Suprapubic skin (tissue), 4 donors: ENCODE measurements around the gene CELSR1. TPM values are rescaled to one million over a fixed set of nuclear protein-coding genes. Genes with fewer than 3 reads are reported as not detected.

Source experiments
- DNase-seq, 2 donors: peaks; one replicate each; pipeline ENCODE4 v3.0.0-alpha.2; 2019; ENCODE audit warnings: low spot score in 2 of 2
- H3K27ac ChIP-seq: fragments of 200-600 bp; sonication (generic); one replicate; pipeline ENCODE4 v1.5.1; 2019
- H3K27me3 ChIP-seq: fragments of 200-600 bp; sonication (generic); one replicate; pipeline ENCODE4 v1.5.1; 2019
- H3K36me3 ChIP-seq: fragments of 200-600 bp; sonication (generic); one replicate; pipeline ENCODE4 v1.5.1; 2019
- H3K4me1 ChIP-seq: fragments of 200-600 bp; sonication (generic); one replicate; pipeline ENCODE4 v1.5.1; 2019
- H3K4me3 ChIP-seq: fragments of 200-600 bp; sonication (generic); one replicate; pipeline ENCODE4 v1.5.1; 2019; ENCODE audit warnings: mild to moderate bottlenecking
- H3K9me3 ChIP-seq: fragments of 200-600 bp; sonication (generic); one replicate; pipeline ENCODE4 v1.5.1; 2019
- EP300 ChIP-seq: sonication (generic); formaldehyde crosslinking; IDR thresholded peaks from one replicate; pipeline ENCODE4 v1.6.1; 2017; ENCODE audit warnings: antibody characterized with exemption
- POLR2A ChIP-seq, 2 donors: fragments of 450-650 bp; IDR thresholded peaks; one replicate each; pipeline ENCODE4 v1.6.1; 2017; ENCODE audit warnings: antibody characterized with exemption in 2 of 2, mild to moderate bottlenecking in 2 of 2, moderate library complexity in 2 of 2
- POLR2AphosphoS5 ChIP-seq, 3 donors: sonication (generic); formaldehyde crosslinking; IDR thresholded peaks; one replicate each; pipeline ENCODE4 v1.6.1; 2017; ENCODE audit warnings: antibody characterized with exemption in 3 of 3
- WGBS: methylation state at CpG from one replicate; pipeline ENCODE4 v1.1.5; 2018; 5-methylcytosine and 5-hydroxymethylcytosine counted together
- total RNA-seq, 4 donors: library from RNA; depleted of rRNA; stranded (reverse); fragments of >200 nt; gene quantifications; one replicate each; pipeline ENCODE4 v1.1.0, GENCODE V29; 2016
- TF ChIP-seq, protein P1 (sequence below), 2 donors: fragments of 200-600 bp in 1 of 2; fragments of 450-650 bp in 1 of 2; sonication (generic) in 1 of 2; IDR thresholded peaks; one replicate each; pipeline ENCODE4 v1.5.1; 2016 to 2019; ENCODE audit warnings: antibody characterized with exemption in 2 of 2, mild to moderate bottlenecking in 1 of 2, moderate library complexity in 1 of 2

Gene CELSR1
- total RNA-seq, 4 donors from 2014 or later: 75.6 to 102 (median 77.5) TPM

DNA sequence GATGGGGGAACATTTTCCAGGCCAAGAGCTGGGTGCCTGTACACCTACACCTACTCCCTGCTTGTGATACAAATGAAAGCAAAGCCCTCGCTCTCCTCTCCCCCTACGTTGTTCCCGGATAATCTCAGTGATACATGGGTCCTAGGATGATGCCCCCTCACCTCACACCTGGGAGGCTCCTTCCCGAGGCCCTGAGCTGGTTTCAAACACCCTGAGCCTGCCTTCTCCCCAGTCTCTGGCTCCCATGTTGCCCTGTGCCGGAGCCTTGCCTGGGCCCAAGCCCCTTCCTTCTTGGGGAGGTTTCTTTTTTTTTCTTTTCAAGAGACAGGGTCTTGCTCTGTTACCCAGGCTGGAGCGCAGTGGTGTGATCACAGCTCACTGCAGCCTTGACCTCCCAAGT is 178.7 kb downstream of the CELSR1 start:
- H3K9me3 ChIP-seq: no peaks in the 10 kb centered on the region
- H3K4me1 ChIP-seq: peaks cover 19% of the 10 kb centered on the region
- no peaks in the 10 kb centered on the region for H3K27me3 ChIP-seq
- no peak for TF ChIP-seq POLR2AphosphoS5 (IDR thresholded peaks at IDR 0.05)
- TF ChIP-seq POLR2A (IDR thresholded peaks at IDR 0.05): no peak
- no peak for TF ChIP-seq EP300
- TF ChIP-seq, protein P1, sequence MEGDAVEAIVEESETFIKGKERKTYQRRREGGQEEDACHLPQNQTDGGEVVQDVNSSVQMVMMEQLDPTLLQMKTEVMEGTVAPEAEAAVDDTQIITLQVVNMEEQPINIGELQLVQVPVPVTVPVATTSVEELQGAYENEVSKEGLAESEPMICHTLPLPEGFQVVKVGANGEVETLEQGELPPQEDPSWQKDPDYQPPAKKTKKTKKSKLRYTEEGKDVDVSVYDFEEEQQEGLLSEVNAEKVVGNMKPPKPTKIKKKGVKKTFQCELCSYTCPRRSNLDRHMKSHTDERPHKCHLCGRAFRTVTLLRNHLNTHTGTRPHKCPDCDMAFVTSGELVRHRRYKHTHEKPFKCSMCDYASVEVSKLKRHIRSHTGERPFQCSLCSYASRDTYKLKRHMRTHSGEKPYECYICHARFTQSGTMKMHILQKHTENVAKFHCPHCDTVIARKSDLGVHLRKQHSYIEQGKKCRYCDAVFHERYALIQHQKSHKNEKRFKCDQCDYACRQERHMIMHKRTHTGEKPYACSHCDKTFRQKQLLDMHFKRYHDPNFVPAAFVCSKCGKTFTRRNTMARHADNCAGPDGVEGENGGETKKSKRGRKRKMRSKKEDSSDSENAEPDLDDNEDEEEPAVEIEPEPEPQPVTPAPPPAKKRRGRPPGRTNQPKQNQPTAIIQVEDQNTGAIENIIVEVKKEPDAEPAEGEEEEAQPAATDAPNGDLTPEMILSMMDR (IDR thresholded peaks at IDR 0.05): no peak
- H3K27ac ChIP-seq: no peak overlapping the region
- DNase-seq: no peak
- H3K4me3 ChIP-seq: no peak overlapping the region
- WGBS: 94% methylated on average over 6 of the region's 6 CpGs
- peaks cover 55% of the 10 kb centered on the region for H3K36me3 ChIP-seq

DNA sequence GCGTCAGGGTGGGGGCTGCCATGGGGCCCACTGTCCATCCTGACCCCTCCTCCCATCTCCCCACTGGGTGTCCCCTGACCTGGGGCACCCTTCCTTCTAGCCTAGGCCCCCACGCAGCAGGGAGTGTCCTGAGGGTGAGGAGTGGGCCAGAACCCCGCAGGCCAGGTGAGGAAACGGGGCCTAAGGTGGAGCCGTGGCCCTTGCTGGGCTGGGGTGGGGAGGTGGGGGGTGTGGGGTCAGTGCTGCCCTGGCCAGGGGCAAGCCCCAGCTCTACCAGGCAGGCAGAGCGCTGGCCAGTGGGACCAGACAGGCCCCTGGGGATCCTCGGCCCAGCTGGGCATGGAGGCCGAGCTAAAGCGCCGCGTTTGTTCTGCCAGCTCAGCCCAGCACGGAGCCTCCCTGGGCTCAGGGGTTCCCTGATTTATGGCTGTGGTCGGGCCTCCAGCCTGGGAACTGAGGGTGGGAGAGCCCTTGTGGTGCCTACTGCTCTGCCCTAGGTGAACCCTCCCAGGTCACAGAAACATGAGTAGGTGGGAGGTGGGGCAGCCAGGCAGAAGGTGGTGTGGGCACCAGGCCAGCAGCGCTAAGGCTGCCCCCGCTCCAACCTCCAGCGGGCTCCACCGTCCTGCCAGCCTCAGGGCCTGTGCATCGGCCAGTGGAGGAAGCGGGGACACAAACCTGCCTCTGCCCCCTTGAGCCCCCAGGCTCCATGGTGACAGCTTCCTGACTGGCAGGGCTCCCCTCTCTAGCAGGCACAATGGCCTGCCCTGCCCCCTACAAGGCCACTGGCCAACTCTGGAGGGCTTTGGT is 179.5 kb downstream of the CELSR1 start:
- Histone ChIP-seq H3K9me3 (no peaks in the 10 kb centered on the region), H3K27ac (no peak overlapping the region), H3K27me3 (no peaks in the 10 kb centered on the region), H3K36me3 (peaks cover 63% of the 10 kb centered on the region), H3K4me1 (peaks cover 28% of the 10 kb centered on the region), H3K4me3 (no peak overlapping the region)
- TF ChIP-seq POLR2AphosphoS5 (IDR thresholded peaks at IDR 0.05): no peak
- TF ChIP-seq POLR2A (IDR thresholded peaks at IDR 0.05): no peak
- TF ChIP-seq, protein P1 (IDR thresholded peaks at IDR 0.05): no peak
- no peak for TF ChIP-seq EP300
- no peak for DNase-seq
- 75% methylated on average over 8 of the region's 19 CpGs for WGBS

DNA sequence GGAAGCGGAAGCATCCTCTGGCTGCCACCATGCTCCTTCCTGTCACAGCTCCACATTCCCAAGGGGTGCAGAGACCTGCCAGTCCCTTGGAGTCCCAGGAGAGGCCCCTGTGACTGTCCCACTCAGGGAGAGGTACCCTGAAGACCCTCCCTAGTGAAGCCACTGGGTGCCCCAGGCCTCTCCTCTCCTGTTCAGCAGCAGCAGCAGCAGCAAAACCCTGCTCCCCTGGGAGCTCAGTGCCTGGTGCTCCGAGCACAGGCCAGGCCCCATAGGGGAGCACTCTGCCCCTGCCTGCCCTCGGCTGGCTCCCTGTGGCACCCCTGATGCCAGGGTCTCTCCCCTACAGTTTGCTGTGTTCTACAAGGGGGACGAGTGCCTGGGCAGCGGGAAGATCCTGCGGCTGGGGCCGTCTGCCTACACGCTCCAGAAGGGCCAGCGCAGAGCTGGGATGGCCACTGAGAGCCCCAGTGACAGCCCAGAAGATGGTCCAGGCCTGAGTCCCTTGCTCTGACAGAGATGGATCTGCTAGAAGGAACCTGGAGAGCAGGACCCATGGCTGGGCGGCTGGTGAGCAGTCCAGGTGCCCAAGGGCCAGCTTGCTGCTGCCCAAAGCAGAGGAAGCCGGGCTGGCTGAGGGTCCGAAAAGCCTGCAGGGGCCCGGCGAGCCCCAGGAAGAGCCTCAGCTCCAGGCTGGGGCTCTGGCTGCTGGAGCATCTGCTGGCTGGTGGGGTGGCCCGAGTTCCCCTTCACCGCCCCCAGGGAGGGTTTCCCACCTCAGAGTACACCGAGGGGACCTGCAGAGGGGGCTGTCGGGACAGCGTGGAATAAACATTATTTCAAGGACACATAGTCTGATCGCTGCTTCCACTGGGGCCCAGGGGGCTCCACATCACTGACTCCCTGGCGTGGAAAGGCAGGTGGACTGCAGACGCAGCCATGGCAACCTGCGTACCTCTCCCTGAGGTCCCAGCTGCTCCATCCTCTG is 180.6 kb downstream of the CELSR1 start:
- Histone ChIP-seq H3K36me3 (peaks cover 70% of the 10 kb centered on the region), H3K27ac (no peak overlapping the region), H3K4me3 (no peak overlapping the region), H3K27me3 (no peaks in the 10 kb centered on the region), H3K4me1 (peaks cover 36% of the 10 kb centered on the region), H3K9me3 (no peaks in the 10 kb centered on the region)
- DNase-seq: no peak
- TF ChIP-seq EP300: no peak
- no peak for TF ChIP-seq POLR2A (IDR thresholded peaks at IDR 0.05)
- TF ChIP-seq POLR2AphosphoS5 (IDR thresholded peaks at IDR 0.05): no peak
- TF ChIP-seq, protein P1 (IDR thresholded peaks at IDR 0.05): no peak
- 73% methylated on average over 2 of the region's 23 CpGs for WGBS

DNA sequence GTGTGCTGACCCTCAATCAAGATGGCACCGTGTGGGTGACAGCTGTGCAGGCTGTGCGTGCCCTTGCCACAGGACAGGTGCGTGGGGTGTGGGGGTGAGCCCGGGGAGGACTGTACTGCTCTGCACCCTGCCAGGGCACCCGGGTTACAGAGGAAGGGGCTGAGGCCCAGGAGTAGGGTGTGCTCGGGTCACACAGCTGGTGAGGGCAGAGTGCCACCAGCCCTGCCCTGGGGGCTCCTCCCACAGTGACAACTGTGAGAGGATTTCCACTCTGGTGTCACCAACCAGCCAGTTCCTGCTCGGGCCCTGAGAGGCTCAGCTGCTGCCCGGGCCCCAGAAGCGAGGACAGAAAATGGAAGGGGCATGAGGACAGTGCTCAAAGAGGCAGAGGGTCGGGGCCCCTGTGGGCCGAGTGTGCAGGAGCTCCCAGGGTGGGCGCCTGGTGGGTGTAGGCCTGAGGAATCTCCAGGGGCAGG is 181.4 kb downstream of the CELSR1 start:
- H3K4me3 ChIP-seq: no peak overlapping the region
- H3K27me3 ChIP-seq: no peaks in the 10 kb centered on the region
- H3K27ac ChIP-seq: no peak overlapping the region
- no peak for DNase-seq
- 56% methylated on average over 12 of the region's 12 CpGs for WGBS
- peaks cover 36% of the 10 kb centered on the region for H3K4me1 ChIP-seq
- H3K9me3 ChIP-seq: no peaks in the 10 kb centered on the region
- peaks cover 77% of the 10 kb centered on the region for H3K36me3 ChIP-seq
- TF ChIP-seq POLR2A (IDR thresholded peaks at IDR 0.05) (no peak), EP300 (no peak), POLR2AphosphoS5 (IDR thresholded peaks at IDR 0.05) (no peak)
- TF ChIP-seq, protein P1 (IDR thresholded peaks at IDR 0.05): no peak
